GM18505 (cell line): ENCODE results near the gene UBE2G2.

Experiments used
- ATAC-seq: cut with Tn5 transposase; IDR thresholded peaks from one replicate; pipeline ENCODE4 v1.9.1; 2021; ENCODE audit not compliant: unreplicated experiment
- POLR2A ChIP-seq: IDR thresholded peaks from 4 replicates; pipeline ENCODE4 v1.6.1; 2011; ENCODE audit warnings: borderline replicate concordance; ENCODE audit not compliant: insufficient read depth, insufficient read length; ENCODE audit errors: extremely low read depth

Gene UBE2G2

GRCh38 chr21:44815852-44816628 is 14.4 kb upstream of the UBE2G2 start:
- no peak for TF ChIP-seq POLR2A
- ATAC-seq: no peak

- TF ChIP-seq POLR2A: no peak
- ATAC-seq: no peak
These were observed 13.6 kb upstream of the UBE2G2 start for GRCh38 chr21:44815225-44815624.

DNA sequence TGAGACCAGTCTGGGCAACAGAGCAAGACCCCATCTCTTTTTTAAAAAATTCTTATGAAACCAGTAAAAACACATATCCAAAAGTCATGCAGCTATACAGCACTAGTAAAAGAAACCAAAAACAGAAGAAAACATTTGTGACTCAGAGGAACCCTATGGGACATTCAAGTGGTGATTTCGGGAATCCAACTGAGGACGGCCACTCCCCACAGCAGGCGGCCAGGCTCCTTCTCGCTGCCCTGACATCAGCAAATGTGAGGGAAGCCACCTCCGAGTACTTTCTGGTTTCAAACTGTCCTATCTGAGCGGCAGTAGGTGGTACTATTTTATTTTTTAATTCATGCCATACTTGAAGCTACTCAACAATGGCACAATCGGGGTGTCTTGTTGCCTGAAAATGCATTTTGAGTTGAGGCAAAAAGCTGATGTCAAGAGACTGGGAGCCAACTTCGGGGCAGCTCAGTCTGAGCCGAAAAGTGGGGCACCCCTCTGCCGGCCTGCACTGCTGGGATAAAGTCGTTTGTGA is 12.9 kb upstream of the UBE2G2 start:
- no peak for TF ChIP-seq POLR2A
- ATAC-seq: no peak

DNA sequence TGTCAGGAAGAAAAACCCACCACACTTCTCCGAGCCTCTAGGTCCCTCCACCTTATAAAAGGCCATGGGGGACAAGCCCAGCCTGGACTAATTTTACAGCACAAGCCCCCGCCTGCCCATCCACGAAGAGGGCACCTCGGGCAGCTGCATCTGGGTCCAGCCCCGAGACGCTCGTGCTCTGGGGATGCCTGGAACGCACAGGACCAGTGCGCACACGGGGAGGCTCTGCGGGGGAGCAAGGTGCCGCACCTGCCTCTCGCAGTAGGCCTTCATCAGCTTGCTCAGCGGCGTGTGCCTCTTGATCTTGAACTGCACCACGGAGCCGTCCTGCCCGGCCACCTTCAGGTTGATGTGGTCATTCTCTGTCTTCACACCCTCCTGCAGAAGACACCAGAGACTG is 12.1 kb upstream of the UBE2G2 start:
- no peak for TF ChIP-seq POLR2A
- ATAC-seq: no peak

- no peak for TF ChIP-seq POLR2A
These were observed 11.5 kb upstream of the UBE2G2 start for GRCh38 chr21:44813149-44813548.

DNA sequence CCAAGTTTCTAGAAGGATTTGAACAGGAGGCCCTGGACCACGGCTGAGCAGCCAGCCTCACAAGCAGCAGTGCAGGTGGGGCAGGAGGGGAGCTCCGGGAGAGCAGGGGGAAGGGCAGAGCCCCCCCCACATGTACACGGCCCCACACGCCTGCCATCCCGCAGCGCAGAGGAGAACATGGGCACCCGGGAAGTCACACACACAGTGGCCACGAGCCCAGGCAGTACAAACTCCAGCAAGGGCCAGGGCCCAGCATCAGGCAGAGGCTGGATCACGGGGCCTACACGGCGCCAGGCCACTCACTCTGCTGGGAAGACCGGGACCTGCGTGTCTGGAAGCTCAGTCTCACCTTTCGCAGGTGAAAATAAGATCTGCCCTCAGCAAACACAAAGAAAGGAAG is 11.0 kb upstream of the UBE2G2 start:
- no peak for TF ChIP-seq POLR2A

More at GRCh38 chr21:44813149-44813548, 11.5 kb upstream of the UBE2G2 start:
- no peak for ATAC-seq

DNA sequence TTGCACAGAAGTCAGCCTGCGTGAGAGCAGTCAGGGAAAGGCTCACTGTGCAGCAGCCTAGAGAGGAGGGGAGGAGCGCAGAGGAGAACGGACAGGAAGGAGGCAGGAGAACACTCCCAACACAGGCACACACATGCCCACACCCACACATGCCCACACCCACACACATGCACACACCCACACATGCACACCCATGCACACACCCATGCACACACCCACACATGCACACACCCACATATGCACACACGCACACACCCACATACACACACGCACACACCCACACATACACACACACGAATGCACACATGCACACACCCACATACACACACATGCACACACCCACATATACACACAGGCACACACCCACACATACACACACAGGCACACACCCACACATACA is 9.2 kb upstream of the UBE2G2 start:
- no peak for ATAC-seq

More for the DNA sequence above, 11.0 kb upstream of the UBE2G2 start:
- ATAC-seq: no peak

GRCh38 chr21:44805859-44806258 is 4.2 kb upstream of the UBE2G2 start:
- no peak for TF ChIP-seq POLR2A
- no peak for ATAC-seq

More for the DNA sequence above, 9.2 kb upstream of the UBE2G2 start:
- no peak for TF ChIP-seq POLR2A

- ATAC-seq: no peak
- no peak for TF ChIP-seq POLR2A
These were observed 3.6 kb upstream of the UBE2G2 start for GRCh38 chr21:44805226-44805625.

DNA sequence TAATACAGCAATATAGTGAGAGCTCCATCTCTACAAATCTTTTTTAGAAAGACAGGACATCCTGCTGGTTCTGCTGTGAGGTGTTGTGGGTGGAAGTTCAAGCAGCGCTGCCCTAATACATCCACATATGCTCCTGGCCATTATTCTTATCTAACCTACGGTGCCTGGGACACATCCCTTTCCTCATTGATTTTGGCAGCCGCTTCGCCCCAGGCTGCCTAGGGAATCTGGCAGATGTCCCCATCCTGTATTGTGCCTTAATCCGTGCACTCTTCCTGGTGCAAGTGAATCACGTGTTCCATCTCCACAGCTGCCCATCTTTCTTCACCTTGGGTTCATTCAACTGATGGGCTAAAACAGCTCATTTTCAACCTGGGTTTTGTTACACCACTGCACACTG is 3.1 kb upstream of the UBE2G2 start:
- no peak for ATAC-seq

GRCh38 chr21:44803651-44804050 is 2.0 kb upstream of the UBE2G2 start:
- no peak for ATAC-seq
- TF ChIP-seq POLR2A: no peak

More for the DNA sequence above, 3.1 kb upstream of the UBE2G2 start:
- no peak for TF ChIP-seq POLR2A

GRCh38 chr21:44802396-44803153 is 955 bp upstream of the UBE2G2 start:
- TF ChIP-seq POLR2A: no peak
- ATAC-seq: peak; percentile 15

DNA sequence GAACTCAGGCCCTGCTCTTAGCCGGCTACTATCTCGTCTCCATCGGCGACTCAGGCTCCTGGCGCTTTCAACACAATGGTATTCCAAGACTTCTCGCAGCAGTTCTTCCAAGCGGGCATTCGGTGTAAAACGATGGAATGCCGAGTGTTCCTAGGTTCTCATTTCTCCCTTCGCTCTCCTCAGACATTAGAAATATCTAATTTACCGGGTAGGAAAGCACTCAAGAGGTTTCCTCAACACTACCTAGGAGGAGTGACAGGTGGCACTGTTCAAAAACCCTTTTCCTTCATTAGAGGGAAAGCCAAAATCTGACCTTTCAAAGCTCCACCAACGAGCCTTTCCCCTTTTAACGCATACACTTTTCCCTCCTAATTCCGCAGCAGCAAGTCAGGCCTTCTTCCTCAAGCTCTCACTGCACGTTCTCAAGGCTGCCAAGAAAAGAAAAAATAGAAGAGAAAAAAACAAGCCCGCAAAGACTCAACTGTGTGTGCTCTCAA is 601 bp downstream of the UBE2G2 start:
- no peak for TF ChIP-seq POLR2A

DNA sequence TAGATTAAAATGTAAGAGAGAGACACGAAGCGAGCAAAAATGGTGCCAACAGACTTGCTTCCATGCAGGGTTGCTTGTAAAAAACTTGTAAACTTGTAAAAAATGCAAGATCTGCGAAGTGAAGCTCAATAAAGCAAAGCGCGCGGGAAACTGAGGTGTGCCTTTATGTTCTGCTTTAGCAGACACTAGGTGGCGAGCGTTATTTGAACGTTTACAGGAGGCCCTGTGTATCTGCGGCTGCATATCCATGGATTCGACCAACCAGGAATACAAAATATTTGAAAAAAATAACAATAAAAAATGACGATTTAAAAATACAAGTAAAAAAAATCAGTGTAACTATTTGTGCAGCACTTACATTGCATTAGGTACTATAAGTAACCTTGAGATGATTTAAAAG is 1.5 kb downstream of the UBE2G2 start:
- no peak for TF ChIP-seq POLR2A
- no peak for ATAC-seq

More for the DNA sequence above, 601 bp downstream of the UBE2G2 start:
- ATAC-seq: peak; percentile 23

DNA sequence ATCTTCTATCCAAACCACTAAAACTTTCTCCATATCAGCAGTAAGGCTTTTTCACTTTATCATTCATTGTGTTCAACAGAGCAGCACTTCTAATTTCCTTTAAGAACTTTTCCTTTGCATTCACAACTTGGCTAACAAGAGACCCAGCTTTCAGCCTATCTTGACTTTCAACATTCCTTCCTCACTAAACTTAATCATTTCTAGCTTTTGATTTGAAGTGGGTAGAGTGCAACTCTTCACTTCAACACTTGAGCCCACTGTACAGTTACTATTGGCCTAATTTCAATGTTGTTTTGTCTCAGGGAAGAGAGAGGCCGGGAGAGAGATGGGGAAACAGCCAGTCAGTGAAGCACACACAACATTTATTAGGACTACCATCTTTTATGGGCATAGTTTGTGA is 2.0 kb downstream of the UBE2G2 start:
- TF ChIP-seq POLR2A: no peak
- no peak for ATAC-seq

DNA sequence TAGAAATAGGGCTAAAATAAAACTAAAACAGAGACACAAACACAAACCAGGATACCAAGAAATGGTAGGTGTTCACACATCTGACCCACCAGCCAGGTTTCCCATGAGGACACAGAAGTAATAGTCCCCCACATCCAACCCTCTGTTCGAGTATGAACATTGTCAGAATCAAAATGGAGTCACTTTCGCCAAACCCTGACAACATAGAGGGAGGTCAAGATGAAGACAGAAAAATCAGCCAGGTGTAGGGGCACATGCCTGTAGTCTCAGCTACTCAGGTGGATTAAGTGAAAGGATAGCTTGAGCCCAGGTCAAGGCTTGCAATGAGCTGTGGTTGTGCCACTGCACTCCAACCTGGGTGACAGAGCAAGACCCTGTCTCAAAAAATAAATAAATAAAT is 3.8 kb downstream of the UBE2G2 start:
- no peak for TF ChIP-seq POLR2A
- ATAC-seq: no peak
